Activated CD8-positive, alpha-beta memory T cell treated with anti-CD3 and anti-CD28 coated beads, Interleukin-2, amount 50 U/mL, for 24 hours (primary cell): ENCODE data around the gene PCDHA1.
"Not testable (repeated sequence)": the region's sequence is repeated elsewhere in the genome, so short reads cannot be mapped to it uniquely, and the experiment has no call there.

Source experiments
- DNase-seq: peaks from one replicate; pipeline ENCODE4 v3.0.0-alpha.2; 2020; ENCODE audit errors: extremely low read depth

PCDHA1 gene

DNA sequence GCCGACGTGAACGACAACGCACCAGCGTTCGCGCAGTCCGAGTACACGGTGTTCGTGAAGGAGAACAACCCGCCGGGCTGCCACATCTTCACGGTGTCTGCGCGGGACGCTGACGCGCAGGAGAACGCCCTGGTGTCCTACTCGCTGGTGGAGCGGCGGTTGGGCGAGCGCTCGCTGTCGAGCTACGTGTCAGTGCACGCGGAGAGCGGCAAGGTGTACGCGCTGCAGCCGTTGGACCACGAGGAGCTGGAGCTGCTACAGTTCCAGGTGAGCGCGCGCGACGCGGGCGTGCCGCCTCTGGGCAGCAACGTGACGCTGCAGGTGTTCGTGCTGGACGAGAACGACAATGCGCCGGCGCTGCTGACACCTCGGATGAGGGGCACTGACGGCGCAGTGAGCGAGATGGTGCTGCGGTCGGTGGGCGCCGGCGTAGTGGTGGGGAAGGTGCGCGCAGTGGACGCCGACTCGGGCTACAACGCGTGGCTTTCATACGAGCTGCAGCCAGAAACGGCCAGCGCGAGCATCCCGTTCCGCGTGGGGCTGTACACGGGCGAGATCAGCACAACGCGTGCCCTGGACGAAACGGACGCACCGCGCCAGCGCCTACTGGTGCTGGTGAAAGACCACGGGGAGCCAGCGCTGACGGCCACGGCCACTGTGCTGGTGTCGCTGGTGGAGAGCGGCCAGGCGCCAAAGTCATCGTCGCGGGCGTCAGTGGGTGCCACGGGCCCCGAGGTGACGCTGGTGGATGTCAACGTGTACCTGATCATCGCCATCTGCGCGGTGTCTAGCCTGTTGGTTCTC is 64.1 kb downstream of the PCDHA1 start:
- DNase-seq: not testable (repeated sequence)

DNA sequence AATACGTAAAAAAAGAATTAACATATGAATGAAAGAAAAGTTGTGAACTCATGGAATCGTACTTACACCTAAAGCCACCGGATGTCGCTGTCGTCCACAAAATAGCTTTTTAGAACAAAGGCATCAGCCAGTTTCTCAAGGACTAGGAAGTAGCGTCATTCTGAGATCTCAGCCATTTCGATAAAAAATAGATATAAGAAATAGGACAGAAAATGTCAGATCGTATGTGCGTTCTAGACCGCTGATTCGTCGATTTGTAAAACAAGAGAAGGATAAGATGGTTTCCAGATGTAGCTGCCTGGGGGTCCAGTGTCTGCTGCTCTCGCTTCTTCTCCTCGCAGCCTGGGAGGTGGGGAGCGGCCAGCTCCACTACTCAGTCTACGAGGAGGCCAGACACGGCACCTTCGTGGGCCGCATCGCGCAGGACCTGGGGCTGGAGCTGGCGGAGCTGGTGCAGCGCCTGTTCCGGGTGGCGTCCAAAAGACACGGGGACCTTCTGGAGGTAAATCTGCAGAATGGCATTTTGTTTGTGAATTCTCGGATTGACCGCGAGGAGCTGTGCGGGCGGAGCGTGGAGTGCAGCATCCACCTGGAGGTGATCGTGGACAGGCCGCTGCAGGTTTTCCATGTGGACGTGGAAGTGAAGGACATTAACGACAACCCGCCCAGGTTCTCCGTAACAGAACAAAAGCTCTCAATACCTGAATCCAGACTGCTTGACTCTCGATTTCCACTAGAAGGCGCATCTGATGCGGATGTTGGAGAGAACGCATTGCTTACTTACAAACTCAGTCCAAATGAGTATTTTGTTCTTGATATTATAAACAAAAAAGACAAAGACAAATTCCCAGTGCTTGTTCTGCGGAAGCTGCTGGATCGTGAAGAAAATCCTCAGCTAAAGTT is 70.1 kb downstream of the PCDHA1 start, which contains the start of gene PCDHA10:
Gene PCDHA10 (plus strand): TSS at position 126 of the 903 bp plus-strand sequence. CDS start 152 bp downstream, at position 278.
- no peak for DNase-seq

DNA sequence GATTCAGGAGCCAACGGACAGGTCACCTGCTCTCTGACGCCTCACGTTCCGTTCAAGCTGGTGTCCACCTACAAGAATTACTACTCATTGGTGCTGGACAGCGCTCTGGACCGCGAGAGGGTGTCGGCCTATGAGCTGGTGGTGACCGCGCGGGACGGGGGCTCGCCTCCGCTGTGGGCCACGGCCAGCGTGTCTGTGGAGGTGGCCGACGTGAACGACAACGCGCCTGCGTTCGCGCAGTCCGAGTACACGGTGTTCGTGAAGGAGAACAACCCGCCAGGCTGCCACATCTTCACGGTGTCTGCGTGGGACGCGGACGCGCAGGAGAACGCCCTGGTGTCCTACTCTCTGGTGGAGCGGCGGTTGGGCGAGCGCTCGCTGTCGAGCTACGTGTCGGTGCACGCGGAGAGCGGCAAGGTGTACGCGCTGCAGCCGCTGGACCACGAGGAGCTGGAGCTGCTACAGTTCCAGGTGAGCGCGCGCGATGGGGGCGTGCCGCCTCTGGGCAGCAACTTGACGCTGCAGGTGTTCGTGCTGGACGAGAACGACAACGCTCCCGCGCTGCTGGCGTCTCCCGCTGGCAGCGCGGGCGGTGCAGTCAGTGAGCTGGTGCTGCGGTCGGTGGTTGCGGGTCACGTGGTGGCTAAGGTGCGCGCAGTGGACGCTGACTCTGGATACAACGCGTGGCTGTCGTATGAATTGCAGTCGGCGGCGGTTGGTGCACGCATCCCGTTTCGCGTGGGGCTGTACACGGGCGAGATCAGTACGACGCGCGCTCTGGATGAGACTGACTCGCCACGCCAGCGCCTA is 71.4 kb downstream of the PCDHA1 start:
- DNase-seq: no peak

DNA sequence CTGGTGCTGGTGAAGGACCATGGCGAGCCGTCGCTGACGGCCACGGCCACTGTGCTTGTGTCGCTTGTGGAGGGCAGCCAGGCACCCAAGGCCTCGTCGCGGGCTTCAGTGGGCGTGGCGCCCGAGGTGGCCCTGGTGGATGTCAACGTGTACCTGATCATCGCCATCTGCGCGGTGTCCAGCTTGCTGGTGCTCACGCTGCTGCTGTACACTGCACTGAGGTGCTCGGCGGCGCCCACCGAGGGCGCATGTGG is 72.0 kb downstream of the PCDHA1 start:
- no peak for DNase-seq

DNA sequence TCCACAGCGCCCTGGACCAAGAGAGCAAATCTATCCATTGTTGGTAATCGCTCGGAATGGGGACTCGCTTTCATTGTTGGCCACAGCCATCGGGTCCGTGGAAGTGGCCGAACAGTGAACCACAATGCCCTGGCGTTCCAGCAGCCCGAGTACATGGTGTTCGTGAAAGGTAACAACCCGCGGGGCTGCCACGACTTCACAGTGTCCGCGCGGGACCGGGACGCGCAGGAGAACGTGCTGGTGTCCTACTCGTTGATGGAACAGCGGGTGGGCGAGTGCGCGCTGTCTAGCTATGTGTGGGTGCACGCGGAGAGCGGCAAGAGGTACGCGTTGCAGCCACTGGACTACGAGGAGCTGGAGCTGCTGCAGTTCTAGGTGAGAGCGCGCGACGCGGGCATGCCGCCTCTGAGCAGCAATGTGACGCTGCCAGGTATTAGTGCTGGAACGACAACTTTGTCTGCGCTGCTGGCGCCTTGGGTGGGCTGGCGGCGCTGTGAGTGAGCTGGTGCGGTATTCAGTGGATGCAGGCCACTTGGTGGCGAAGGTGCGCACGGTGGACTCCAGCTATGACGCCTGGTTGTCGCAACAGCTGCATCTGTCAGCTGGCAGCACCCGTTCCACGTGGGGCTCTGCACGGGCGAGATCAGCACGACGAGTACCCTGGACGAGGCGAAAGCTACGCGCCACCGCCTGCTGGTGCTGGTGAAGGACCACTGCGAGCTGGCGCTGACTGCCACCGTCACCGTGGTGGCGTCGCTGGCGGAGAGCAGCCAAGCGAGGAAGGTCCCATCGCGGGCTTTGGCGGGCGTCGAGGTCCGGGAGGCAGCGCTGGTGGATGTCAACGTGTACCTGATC is 76.7 kb downstream of the PCDHA1 start:
- no peak for DNase-seq

DNA sequence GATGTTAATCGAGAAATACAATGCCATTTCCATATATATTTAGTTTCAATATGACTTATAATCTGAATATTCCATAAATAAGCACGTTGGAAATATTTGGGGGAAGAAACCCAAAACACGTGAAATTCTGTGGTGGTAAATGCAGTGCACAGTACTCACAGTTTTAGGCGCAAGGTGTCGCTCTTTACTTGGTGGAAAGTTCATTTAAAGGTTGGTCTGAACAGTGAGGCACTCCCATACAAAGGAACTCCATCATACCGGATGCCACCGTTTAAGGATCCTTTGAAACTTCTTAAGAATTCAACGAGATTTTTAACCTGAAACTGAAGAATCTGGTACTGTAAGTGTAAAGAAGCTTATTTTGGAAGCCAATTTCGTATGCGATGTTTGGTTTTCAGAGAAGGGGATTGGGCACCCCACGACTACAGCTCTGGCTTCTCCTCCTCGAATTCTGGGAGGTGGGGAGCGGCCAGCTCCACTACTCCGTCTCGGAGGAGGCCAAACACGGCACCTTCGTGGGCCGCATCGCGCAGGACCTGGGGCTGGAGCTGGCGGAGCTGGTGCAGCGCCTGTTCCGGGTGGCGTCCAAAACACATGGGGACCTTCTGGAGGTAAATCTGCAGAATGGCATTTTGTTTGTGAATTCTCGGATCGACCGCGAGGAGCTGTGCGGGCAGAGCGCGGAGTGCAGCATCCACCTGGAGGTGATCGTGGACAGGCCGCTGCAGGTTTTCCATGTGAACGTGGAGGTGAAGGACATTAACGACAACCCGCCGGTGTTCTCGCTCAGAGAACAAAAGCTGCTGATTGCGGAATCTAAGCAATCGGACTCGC is 83.0 kb downstream of the PCDHA1 start, which contains the start of gene PCDHA11:
Gene PCDHA11 (plus strand): TSS at position 237 of the 834 bp plus-strand sequence. CDS start 147 bp downstream, at position 384.
- DNase-seq: no peak

DNA sequence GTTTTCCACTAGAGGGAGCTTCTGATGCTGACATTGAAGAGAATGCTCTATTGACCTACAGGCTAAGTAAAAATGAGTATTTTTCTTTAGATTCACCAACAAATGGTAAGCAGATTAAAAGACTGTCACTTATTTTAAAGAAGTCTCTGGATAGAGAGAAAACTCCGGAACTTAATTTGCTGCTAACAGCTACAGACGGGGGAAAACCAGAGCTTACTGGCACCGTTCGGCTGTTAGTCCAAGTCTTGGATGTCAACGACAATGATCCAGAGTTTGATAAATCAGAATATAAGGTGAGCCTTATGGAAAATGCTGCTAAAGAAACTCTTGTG is 83.6 kb downstream of the PCDHA1 start:
- no peak for DNase-seq

DNA sequence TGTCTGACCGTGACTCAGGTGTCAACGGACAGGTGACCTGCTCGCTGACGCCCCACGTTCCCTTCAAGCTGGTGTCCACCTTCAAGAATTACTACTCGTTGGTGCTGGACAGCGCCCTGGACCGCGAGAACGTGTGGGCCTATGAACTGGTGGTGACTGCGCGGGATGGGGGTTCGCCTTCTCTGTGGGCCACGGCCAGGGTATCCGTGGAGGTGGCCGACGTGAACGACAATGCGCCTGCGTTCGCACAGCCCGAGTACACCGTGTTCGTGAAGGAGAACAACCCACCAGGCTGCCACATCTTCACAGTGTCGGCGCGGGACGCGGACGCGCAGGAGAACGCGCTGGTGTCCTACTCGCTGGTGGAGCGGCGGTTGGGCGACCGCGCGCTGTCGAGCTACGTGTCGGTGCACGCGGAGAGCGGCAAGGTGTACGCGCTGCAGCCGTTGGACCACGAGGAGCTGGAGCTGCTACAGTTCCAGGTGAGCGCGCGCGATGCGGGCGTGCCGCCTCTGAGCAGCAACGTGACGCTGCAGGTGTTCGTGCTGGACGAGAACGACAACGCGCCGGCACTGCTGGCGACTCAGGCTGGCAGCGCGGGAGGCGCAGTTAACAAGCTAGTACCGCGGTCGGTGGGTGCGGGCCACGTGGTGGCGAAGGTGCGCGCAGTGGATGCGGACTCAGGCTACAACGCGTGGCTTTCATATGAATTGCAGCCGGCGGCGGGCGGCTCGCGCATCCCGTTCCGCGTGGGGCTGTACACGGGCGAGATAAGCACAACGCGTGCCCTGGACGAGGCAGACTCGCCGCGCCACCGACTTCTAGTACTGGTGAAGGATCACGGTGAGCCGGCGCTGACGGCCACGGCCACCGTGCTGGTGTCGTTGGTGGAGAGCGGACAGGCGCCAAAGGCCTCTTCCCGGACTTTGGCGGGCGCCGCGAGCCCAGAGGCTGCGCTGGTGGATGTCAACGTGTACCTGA is 84.6 kb downstream of the PCDHA1 start:
- no peak for DNase-seq

DNA sequence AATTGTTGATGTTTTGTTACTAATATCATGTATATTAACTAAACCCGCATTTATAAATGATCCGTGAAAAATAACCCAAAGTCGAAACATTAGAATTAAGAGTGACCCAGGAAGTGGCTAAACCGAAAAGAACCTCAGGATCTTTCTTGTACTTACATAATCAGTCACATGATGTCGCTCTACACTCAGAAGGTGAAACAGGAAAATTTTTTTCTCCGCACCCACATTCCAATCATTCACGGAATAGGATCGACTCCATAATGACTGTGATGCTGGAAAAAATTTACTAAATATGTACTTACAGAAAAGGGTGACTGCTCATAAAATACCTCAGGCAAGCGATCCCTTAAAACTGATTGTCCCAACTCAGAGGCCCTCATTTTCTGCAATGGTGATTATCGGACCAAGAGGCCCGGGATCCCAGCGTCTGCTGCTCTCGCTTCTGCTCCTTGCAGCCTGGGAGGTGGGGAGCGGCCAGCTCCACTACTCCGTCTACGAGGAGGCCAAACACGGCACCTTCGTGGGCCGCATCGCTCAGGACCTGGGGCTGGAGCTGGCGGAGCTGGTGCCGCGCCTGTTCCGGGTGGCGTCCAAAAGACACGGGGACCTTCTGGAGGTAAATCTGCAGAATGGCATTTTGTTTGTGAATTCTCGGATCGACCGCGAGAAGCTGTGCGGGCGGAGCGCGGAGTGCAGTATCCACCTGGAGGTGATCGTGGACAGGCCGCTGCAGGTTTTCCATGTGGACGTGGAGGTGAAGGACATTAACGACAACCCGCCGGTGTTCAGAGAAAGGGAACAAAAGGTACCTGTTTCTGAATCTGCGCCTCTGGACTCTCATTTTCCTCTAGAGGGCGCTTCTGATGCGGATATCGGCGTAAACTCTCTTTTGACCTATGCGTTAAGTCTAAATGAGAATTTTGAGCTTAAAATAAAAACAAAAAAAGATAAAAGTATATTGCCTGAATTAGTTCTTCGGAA is 89.4 kb downstream of the PCDHA1 start, which contains the start of gene PCDHA12:
Gene PCDHA12 (plus strand): TSS at position 224 of the 981 bp plus-strand sequence. CDS start 165 bp downstream, at position 389.
- DNase-seq: no peak

DNA sequence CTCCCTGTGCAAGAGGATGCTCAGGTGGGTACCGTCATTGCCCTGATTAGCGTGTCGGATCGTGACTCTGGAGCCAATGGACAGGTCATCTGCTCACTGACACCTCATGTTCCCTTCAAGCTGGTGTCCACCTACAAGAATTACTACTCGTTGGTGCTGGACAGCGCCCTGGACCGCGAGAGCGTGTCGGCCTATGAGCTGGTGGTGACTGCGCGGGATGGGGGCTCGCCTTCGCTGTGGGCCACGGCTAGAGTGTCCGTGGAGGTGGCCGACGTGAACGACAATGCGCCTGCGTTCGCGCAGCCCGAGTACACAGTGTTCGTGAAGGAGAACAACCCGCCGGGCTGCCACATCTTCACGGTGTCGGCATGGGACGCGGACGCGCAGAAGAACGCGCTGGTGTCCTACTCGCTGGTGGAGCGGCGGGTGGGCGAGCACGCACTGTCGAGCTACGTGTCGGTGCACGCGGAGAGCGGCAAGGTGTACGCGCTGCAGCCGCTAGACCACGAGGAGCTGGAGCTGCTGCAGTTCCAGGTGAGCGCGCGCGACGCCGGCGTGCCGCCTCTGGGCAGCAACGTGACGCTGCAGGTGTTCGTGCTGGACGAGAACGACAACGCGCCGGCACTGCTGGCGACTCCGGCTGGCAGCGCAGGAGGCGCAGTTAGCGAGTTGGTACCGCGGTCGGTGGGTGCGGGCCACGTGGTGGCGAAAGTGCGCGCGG is 90.8 kb downstream of the PCDHA1 start:
- DNase-seq: not testable (repeated sequence)

DNA sequence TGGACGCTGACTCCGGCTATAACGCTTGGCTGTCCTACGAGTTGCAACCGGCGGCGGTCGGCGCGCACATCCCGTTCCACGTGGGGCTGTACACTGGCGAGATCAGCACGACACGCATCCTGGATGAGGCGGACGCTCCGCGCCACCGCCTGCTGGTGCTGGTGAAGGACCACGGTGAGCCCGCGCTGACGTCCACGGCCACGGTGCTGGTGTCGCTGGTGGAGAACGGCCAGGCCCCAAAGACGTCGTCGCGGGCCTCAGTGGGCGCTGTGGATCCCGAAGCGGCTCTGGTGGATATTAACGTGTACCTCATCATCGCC is 91.3 kb downstream of the PCDHA1 start:
- DNase-seq: no peak

DNA sequence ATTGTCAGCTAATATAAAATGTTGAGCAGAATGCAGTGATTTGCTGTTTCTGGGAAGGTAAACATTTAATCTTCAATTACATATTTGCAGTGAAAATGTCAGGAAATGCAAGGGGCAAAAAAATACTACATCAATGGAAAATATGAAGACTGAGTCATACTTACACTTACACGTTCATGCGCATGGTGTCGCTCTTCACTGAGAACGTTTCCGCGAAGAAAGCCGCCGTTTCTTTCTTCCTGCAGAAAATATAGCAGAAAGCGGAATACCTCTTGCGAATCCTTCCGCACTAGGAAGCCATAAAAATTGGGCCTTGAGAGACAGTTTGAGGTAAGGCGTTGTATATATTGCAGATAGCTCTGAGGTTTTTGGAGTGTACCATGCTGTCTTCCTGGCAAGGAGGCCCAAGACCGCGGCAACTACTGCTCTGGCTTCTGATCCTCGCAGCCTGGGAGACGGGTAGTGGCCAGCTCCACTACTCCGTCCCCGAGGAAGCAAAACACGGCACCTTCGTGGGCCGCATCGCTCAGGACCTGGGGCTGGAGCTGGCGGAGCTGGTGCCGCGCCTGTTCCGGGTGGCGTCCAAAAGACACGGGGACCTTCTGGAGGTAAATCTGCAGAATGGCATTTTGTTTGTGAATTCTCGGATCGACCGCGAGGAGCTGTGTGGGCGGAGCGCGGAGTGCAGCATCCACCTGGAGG is 96.1 kb downstream of the PCDHA1 start, which contains the start of gene PCDHA13:
Gene PCDHA13 (plus strand): TSS at position 236 of the 702 bp plus-strand sequence. CDS start 145 bp downstream, at position 381.
- no peak for DNase-seq

DNA sequence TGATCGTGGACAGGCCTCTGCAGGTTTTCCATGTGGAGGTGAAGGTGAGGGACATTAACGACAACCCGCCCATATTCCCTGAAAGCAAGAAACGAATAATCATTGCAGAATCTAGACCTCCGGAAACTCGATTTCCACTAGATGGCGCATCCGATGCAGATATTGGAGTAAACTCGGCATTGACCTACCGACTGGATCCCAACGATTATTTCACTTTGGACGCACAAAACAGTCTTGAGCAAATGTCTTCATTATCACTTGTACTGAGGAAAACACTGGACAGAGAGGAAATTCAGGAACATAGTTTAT is 96.6 kb downstream of the PCDHA1 start:
- DNase-seq: no peak

DNA sequence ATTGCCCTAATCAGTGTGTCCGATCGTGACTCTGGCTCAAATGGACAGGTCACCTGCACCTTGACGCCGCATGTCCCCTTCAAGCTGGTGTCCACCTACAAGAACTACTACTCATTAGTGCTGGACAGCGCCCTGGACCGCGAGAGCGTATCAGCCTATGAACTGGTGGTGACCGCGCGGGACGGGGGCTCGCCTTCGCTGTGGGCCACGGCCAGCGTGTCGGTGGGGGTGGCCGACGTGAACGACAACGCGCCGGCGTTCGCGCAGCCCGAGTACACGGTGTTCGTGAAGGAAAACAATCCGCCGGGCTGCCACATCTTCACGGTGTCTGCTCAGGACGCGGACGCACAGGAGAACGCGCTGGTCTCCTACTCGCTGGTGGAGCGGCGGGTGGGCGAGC is 97.4 kb downstream of the PCDHA1 start:
- DNase-seq: no peak

DNA sequence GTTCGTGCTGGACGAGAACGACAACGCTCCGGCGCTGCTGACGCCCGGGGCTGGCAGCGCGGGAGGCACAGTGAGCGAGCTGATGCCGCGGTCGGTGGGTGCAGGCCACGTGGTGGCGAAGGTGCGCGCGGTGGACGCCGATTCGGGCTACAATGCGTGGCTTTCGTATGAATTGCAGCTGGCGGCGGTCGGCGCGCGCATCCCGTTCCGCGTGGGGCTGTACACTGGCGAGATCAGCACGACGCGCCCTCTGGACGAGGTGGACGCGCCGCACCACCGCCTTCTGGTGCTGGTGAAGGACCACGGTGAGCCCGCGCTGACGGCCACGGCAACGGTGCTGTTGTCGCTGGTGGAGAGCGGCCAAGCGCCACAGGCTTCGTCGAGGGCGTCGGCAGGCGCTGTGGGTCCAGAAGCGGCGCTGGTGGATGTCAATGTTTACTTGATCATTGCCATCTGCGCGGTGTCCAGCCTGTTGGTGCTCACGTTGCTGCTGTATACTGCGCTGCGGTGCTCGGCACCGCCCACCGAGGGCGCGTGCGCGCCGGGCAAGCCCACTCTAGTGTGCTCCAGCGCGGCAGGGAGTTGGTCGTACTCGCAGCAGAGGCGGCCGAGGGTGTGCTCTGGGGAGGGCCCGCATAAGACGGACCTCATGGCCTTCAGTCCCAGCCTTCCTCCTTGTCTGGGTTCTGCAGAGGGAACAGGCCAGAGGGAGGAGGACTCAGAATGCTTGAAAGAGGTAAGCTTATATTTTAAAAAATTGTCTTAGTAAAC is 98.2 kb downstream of the PCDHA1 start:
- DNase-seq: no peak

DNA sequence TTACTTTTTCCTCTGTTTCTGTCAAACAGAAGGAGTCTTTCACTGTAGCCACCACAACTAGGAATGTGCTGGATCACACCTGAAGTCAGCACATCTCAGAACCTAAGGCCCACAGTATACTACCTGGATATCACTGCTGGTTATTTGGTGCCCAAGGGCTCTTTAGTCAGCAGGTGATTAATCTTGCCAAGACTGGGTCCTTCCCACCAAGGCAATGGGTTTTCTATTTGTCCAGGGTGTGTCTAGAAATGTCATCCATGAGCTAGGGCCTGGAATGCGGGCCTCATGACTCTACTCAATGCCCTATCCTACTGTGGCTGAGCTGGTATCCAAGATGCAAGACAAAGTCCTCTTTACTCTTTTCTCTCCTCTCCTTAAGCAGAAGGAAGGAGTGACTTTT is 130.4 kb downstream of the PCDHA1 start:
- no peak for DNase-seq
